A549 (cell line): ENCODE results near the gene COL15A1. TPM values are rescaled to one million over a fixed set of nuclear protein-coding genes. Genes with fewer than 3 reads are reported as not detected.

ENCODE experiments used
- ATAC-seq, 2 experiments: fragments of 200-7000 bp in 1 of 2; fragments of >200 bp in 1 of 2; cut with Nextera tagmentation in 1 of 2; cut with Tn5 transposase in 1 of 2; 3 replicates each; pipeline versions ENCODE4 v1.8.0 to v1.9.1; 2018 to 2020; ENCODE audit warnings: mild to moderate bottlenecking in 1 of 2, moderate library complexity in 1 of 2
- CTCF ChIA-PET: fragments of 300-600 bp; sonication (Branson Sonifier 250); formaldehyde crosslinking; extraction: SDS; loops from one replicate; lab custom pipeline; 2021; ENCODE audit warnings: antibody characterized with exemption, inconsistent platforms; lab: Yijun Ruan, JAX
- POLR2A ChIA-PET: fragments of 350-600 bp; formaldehyde crosslinking; extraction: SDS; loops from one replicate; lab custom pipeline; 2021; ENCODE audit warnings: antibody characterized with exemption, inconsistent platforms; lab: Yijun Ruan, JAX
- DNase-seq, 2 experiments: peaks; one replicate each; pipeline versions ENCODE4 v3.0.0 to v3.0.0-alpha.2; 2011 to 2016; ENCODE audit warnings: low read depth in 1 of 2, low spot score in 1 of 2
- FAIRE-seq: peaks from 2 replicates; lab custom pipeline; 2011; peaks lifted over from hg19 to GRCh38; lab: Jason Lieb, UNC
- H3K27ac ChIP-seq, 2 experiments: fragments of >200 bp; sonication (Bioruptor Twin); formaldehyde crosslinking; 3 replicates each; pipeline ENCODE4 v1.5.1; 2016 to 2017
- H3K4me1 ChIP-seq: fragments of >200 bp; sonication (Bioruptor Twin); formaldehyde crosslinking; 3 replicates; pipeline ENCODE4 v1.6.1; 2016
- H3K4me2 ChIP-seq: fragments of >200 bp; sonication (Bioruptor Twin); formaldehyde crosslinking; 3 replicates; pipeline ENCODE4 v1.6.1; 2016
- H3K4me3 ChIP-seq: fragments of >200 bp; sonication (Bioruptor Twin); formaldehyde crosslinking; 3 replicates; pipeline ENCODE4 v1.5.1; 2016
- H3K9me3 ChIP-seq: fragments of >200 bp; sonication (Bioruptor Twin); formaldehyde crosslinking; 3 replicates; pipeline ENCODE4 v1.6.1; 2016
- ATOH8 ChIP-seq: fragments of 250-450 bp; sonication (Bioruptor Pico); IDR thresholded peaks from 2 replicates; pipeline ENCODE4 v1.5.0; 2020; ENCODE audit warnings: low read depth, mild to moderate bottlenecking, moderate library complexity
- BHLHE40 ChIP-seq: IDR thresholded peaks from 2 replicates; pipeline ENCODE4 v1.6.1; 2012; ENCODE audit warnings: low read depth, low read length, inconsistent platforms
- CBX2 ChIP-seq: fragments of 200-600 bp; sonication (generic); IDR thresholded peaks from 2 replicates; pipeline ENCODE4 v1.6.1; 2016; ENCODE audit warnings: low read depth, mild to moderate bottlenecking, borderline replicate concordance
- CHD2 ChIP-seq: fragments of 150-350 bp; IDR thresholded peaks from 2 replicates; pipeline ENCODE4 v1.6.1; 2014; ENCODE audit warnings: low read length; ENCODE audit not compliant: partially characterized antibody
- CHD4 ChIP-seq: fragments of 200-600 bp; sonication (generic); IDR thresholded peaks from 2 replicates; pipeline ENCODE4 v1.6.1; 2016; ENCODE audit warnings: antibody characterized with exemption, mild to moderate bottlenecking, borderline replicate concordance
- CTCF ChIP-seq: fragments of >200 bp; sonication (Bioruptor Twin); formaldehyde crosslinking; IDR thresholded peaks from 3 replicates; pipeline ENCODE4 v1.5.1; 2016
- EHF ChIP-seq: fragments of 250-450 bp; sonication (Bioruptor Pico); IDR thresholded peaks from 2 replicates; pipeline ENCODE4 v1.5.0; 2020; ENCODE audit warnings: mild to moderate bottlenecking
- EP300 ChIP-seq, 2 experiments: fragments of >200 bp; sonication (Bioruptor Twin); formaldehyde crosslinking; IDR thresholded peaks; 2 replicates in 1 of 2; 3 replicates in 1 of 2; pipeline ENCODE4 v1.6.1; 2016 to 2017
- ESRRA ChIP-seq: fragments of 150-350 bp; IDR thresholded peaks from 2 replicates; pipeline ENCODE4 v1.6.1; 2014; ENCODE audit warnings: mild to moderate bottlenecking, low read length, borderline replicate concordance
- FOSB ChIP-seq: fragments of 250-450 bp; sonication (Bioruptor Pico); IDR thresholded peaks from 2 replicates; pipeline ENCODE4 v1.5.0; 2020; ENCODE audit warnings: mild to moderate bottlenecking, moderate library complexity
- FOXS1 ChIP-seq: fragments of 250-450 bp; sonication (Bioruptor Pico); IDR thresholded peaks from 2 replicates; pipeline ENCODE4 v1.5.0; 2020; ENCODE audit warnings: mild to moderate bottlenecking, moderate library complexity
- GATA3 ChIP-seq: IDR thresholded peaks from 2 replicates; pipeline ENCODE4 v1.6.1; 2012; ENCODE audit warnings: borderline replicate concordance
- HEYL ChIP-seq: fragments of 250-450 bp; sonication (Bioruptor Pico); IDR thresholded peaks from 2 replicates; pipeline ENCODE4 v1.8.0; 2021; ENCODE audit warnings: mild to moderate bottlenecking, moderate library complexity
- HMGXB4 ChIP-seq: fragments of 250-450 bp; sonication (Bioruptor Pico); IDR thresholded peaks from 2 replicates; pipeline ENCODE4 v1.5.0; 2021; ENCODE audit warnings: mild to moderate bottlenecking, moderate library complexity, borderline replicate concordance
- KDM1A ChIP-seq: fragments of 200-600 bp; sonication (generic); IDR thresholded peaks from 2 replicates; pipeline ENCODE4 v1.6.1; 2016; ENCODE audit warnings: low read depth, mild to moderate bottlenecking
- MAFK ChIP-seq: fragments of 450-650 bp; IDR thresholded peaks from 2 replicates; pipeline ENCODE4 v1.6.1; 2014; ENCODE audit not compliant: partially characterized antibody
- MAZ ChIP-seq: fragments of 150-350 bp; IDR thresholded peaks from 2 replicates; pipeline ENCODE4 v1.6.1; 2014; ENCODE audit warnings: antibody characterized with exemption, low read depth, low read length, borderline replicate concordance
- NPAS2 ChIP-seq: fragments of 250-450 bp; sonication (Bioruptor Pico); IDR thresholded peaks from 2 replicates; pipeline ENCODE4 v1.8.0; 2022; ENCODE audit warnings: mild to moderate bottlenecking, moderate library complexity, borderline replicate concordance
- POLR2AphosphoS2 ChIP-seq: conservative IDR thresholded peaks from 2 replicates; pipeline ENCODE4 v1.6.1; 2012; ENCODE audit warnings: low read length, improper control_type of control experiment, inconsistent platforms
- RAD21 ChIP-seq, 2 experiments: fragments of >200 bp in 1 of 2; sonication (Bioruptor Twin) in 1 of 2; formaldehyde crosslinking in 1 of 2; IDR thresholded peaks in 1 of 2; conservative IDR thresholded peaks in 1 of 2; 2 replicates in 1 of 2; 3 replicates in 1 of 2; pipeline ENCODE4 v1.6.1; 2012 to 2018; ENCODE audit warnings: inconsistent platforms in 1 of 2
- RARB ChIP-seq: fragments of 250-450 bp; sonication (Bioruptor Pico); IDR thresholded peaks from 2 replicates; pipeline ENCODE4 v1.8.0; 2021; ENCODE audit warnings: mild to moderate bottlenecking, moderate library complexity
- RCOR1 ChIP-seq: fragments of 150-350 bp; IDR thresholded peaks from 2 replicates; pipeline ENCODE4 v1.6.1; 2014; ENCODE audit warnings: antibody characterized with exemption, low read length, low read depth
- RFX5 ChIP-seq: fragments of 450-650 bp; IDR thresholded peaks from 2 replicates; pipeline ENCODE4 v1.7.1; 2014; ENCODE audit warnings: antibody characterized with exemption, mild to moderate bottlenecking, moderate library complexity
- SMC3 ChIP-seq: fragments of >200 bp; sonication (Bioruptor Twin); formaldehyde crosslinking; IDR thresholded peaks from 3 replicates; pipeline ENCODE4 v1.6.1; 2018; ENCODE audit warnings: inconsistent platforms
- SREBF2 ChIP-seq: fragments of 450-650 bp; IDR thresholded peaks from 2 replicates; pipeline ENCODE4 v1.6.1; 2014; ENCODE audit warnings: mild to moderate bottlenecking, moderate library complexity
- ZC3H11A ChIP-seq: fragments of 450-650 bp; IDR thresholded peaks from 2 replicates; pipeline ENCODE4 v1.6.1; 2014; ENCODE audit warnings: antibody characterized with exemption, mild to moderate bottlenecking
- ZFP36 ChIP-seq: fragments of 450-650 bp; IDR thresholded peaks from 2 replicates; pipeline ENCODE4 v1.6.1; 2014; ENCODE audit warnings: borderline replicate concordance; ENCODE audit not compliant: partially characterized antibody
- ZNF302 ChIP-seq: fragments of 250-450 bp; sonication (Bioruptor Pico); IDR thresholded peaks from 2 replicates; pipeline ENCODE4 v1.9.0; 2021; ENCODE audit warnings: inconsistent platforms, mild to moderate bottlenecking, moderate library complexity
- WGBS: methylation state at CpG from one replicate; pipeline ENCODE4 v1.1.6; 2017; ENCODE audit errors: missing lambda C conversion rate; 5-methylcytosine and 5-hydroxymethylcytosine counted together
- polyA plus RNA-seq, 4 experiments: library from polyadenylated mRNA; depleted of rRNA in 3 of 4; stranded (reverse); fragments of >200 nt; fragmentation: RNase III in 1 of 4; extraction: RNeasy Plus Mini Kit Qiagen cat#74134 plus additional on column Dnase treatment in 1 of 4; gene quantifications; 2 replicates in 3 of 4; 3 replicates in 1 of 4; pipeline ENCODE4 v1.2.3, GENCODE V29; 2011 to 2017

COL15A1 gene
- polyA plus RNA-seq, 2 of the 4 experiments (the other 2 are of a cell fraction): 0.09 to 0.12 TPM

GRCh38 chr9:98997604-98998003 is 53.9 kb downstream of the COL15A1 start:
- H3K4me2 ChIP-seq: no peak overlapping the region
- POLR2A ChIA-PET: interaction anchor here (1.8 kb wide), 1 partner anchor 107 kb away, joined by 4 read pairs; no protein-coding TSS in a partner anchor
- CTCF ChIA-PET: interaction anchor here (0.8 to 14.7 kb wide), 23 partner anchors 9 to 191 kb away, joined by 3 to 212 read pairs (median 5); partner anchors contain the start of gene GALNT12
- WGBS: 55% methylated on average over 3 of the region's 4 CpGs
- H3K9me3 ChIP-seq: no peaks in the 10 kb centered on the region
- H3K27ac ChIP-seq: peak overlapping the region in 1 of 2 experiments; percentile 25; a peak in 1 of 6 replicates
- no peak for TF ChIP-seq RFX5
- no peak for TF ChIP-seq FOXS1
- TF ChIP-seq GATA3: no peak
- no peak for TF ChIP-seq CHD2
- TF ChIP-seq RCOR1: no peak
- no peak for TF ChIP-seq FOSB (CRISPR knock-in tag)
- FAIRE-seq (no peak), ATAC-seq (no peak), DNase-seq (no peak)
- peaks cover 28% of the 10 kb centered on the region for H3K4me1 ChIP-seq
- no peak overlapping the region for H3K4me3 ChIP-seq

GRCh38 chr9:98998441-98999151 is 54.9 kb downstream of the COL15A1 start:
- ChIA-PET POLR2A (interaction anchor here (1.8 kb wide), 1 partner anchor 106 kb away, joined by 4 read pairs; no protein-coding TSS in a partner anchor), CTCF (interaction anchor here (0.7 to 14.7 kb wide), 45 partner anchors 10 to 218 kb away, joined by 3 to 212 read pairs (median 4); partner anchors contain the start of genes GALNT12 and TGFBR1)
- no peak overlapping the region for H3K4me3 ChIP-seq
- peak overlapping the region; percentile 33 to 37; a peak in 4 of 6 replicates for H3K27ac ChIP-seq
- no peak for TF ChIP-seq HEYL (CRISPR knock-in tag)
- no peak for TF ChIP-seq CBX2
- TF ChIP-seq CHD4: no peak
- no peak for TF ChIP-seq BHLHE40
- TF ChIP-seq SREBF2: no peak
- TF ChIP-seq HMGXB4 (CRISPR knock-in tag): no peak
- TF ChIP-seq CTCF: peak; percentile 71
- TF ChIP-seq RFX5: no peak
- TF ChIP-seq EP300 (IDR thresholded peaks at IDR 0.05): no peak
- peak; percentile 73 for TF ChIP-seq RAD21 (conservative IDR thresholded peaks at IDR 0.05 in 1 of 2, IDR thresholded peaks at IDR 0.05 in 1 of 2)
- peak; percentile 86 for TF ChIP-seq SMC3
- TF ChIP-seq EHF (CRISPR knock-in tag): no peak
- TF ChIP-seq ZNF302 (CRISPR knock-in tag): no peak
- H3K4me1 ChIP-seq: peaks cover 21% of the 10 kb centered on the region
- H3K4me2 ChIP-seq: peak overlapping the region; percentile 46
- no peaks in the 10 kb centered on the region for H3K9me3 ChIP-seq
- peak; percentile 91 to 97 for ATAC-seq
- 25% methylated on average over 18 of the region's 19 CpGs for WGBS
- DNase-seq: peak; percentile 60 to 81
- FAIRE-seq: no peak

- Histone ChIP-seq H3K4me2 (peak overlapping the region; percentile 46; the same call in 1 of the 3 replicates), H3K4me3 (no peak overlapping the region)
- FAIRE-seq: no peak
- TF ChIP-seq ESRRA: no peak
- no peak for TF ChIP-seq NPAS2 (CRISPR knock-in tag)
- TF ChIP-seq ZC3H11A: no peak
- TF ChIP-seq KDM1A: no peak
- TF ChIP-seq MAZ: no peak
- TF ChIP-seq ZNF302 (CRISPR knock-in tag): no peak
- TF ChIP-seq ATOH8 (CRISPR knock-in tag): no peak
- TF ChIP-seq MAFK: no peak
- no peak for TF ChIP-seq EP300 (IDR thresholded peaks at IDR 0.05)
- TF ChIP-seq ZFP36: no peak
- TF ChIP-seq HEYL (CRISPR knock-in tag): no peak
- no peak for TF ChIP-seq POLR2AphosphoS2
- TF ChIP-seq RFX5: no peak
- no peak for TF ChIP-seq RARB (CRISPR knock-in tag)
- no peak for TF ChIP-seq BHLHE40
Measured at GRCh38 chr9:98999152-98999525, 55.4 kb downstream of the COL15A1 start.

More at GRCh38 chr9:98999152-98999525, 55.4 kb downstream of the COL15A1 start:
- ATAC-seq (peak in 1 of 2 experiments; percentile 53; a peak in 2 of 6 replicates), DNase-seq (no peak)
- Histone ChIP-seq H3K9me3 (no peaks in the 10 kb centered on the region), H3K27ac (no peak overlapping the region; a peak in 1 of 6 replicates), H3K4me1 (peaks cover 16% of the 10 kb centered on the region)
- CTCF ChIA-PET: interaction anchor here (0.6 to 14.7 kb wide), 32 partner anchors 8 to 202 kb away, joined by 3 to 212 read pairs (median 4); partner anchors contain the start of genes GALNT12 and TGFBR1
- 19% methylated on average over 6 of the region's 6 CpGs for WGBS
- POLR2A ChIA-PET: interaction anchor here (1.8 kb wide), 1 partner anchor 105 kb away, joined by 4 read pairs; no protein-coding TSS in a partner anchor
